HG03196 (cell line): ENCODE results near the gene CYP27B1.

Experiments
- ATAC-seq: cut with Tn5 transposase; IDR thresholded peaks from one replicate; pipeline ENCODE4 v1.9.1; 2021; ENCODE audit not compliant: unreplicated experiment

Gene CYP27B1

DNA sequence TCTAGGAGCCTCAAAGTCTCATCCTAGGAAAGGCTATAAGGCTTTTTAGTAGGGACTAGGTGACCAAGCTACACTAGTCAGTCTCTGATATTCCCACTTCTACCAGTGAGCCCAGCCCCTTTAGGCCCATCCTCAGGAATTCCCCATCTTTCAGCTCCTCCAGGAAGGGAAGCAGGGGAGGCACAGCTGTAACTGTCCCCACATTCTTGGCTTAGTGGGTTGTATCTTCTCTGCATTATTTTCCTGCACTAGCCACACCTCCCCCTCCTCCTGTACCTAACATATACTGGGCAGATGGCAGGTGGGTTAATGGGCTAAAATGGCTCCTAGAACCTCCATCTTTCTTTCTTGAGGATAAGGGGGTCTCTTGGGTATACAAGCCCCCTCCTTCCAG is 424 bp upstream of the CYP27B1 start:
- no peak for ATAC-seq

GRCh38 chr12:57765698-57766463 is 997 bp downstream of the CYP27B1 start:
- ATAC-seq: no peak

GRCh38 chr12:57765003-57765697 is 1.7 kb downstream of the CYP27B1 start:
- ATAC-seq: peak; percentile 54

- ATAC-seq: no peak
Measured at GRCh38 chr12:57764662-57765002, 2.2 kb downstream of the CYP27B1 start.

- ATAC-seq: no peak
Measured at GRCh38 chr12:57763881-57764661, 2.8 kb downstream of the CYP27B1 start.

GRCh38 chr12:57762463-57762862 is 4.4 kb downstream of the CYP27B1 start:
- ATAC-seq: no peak

DNA sequence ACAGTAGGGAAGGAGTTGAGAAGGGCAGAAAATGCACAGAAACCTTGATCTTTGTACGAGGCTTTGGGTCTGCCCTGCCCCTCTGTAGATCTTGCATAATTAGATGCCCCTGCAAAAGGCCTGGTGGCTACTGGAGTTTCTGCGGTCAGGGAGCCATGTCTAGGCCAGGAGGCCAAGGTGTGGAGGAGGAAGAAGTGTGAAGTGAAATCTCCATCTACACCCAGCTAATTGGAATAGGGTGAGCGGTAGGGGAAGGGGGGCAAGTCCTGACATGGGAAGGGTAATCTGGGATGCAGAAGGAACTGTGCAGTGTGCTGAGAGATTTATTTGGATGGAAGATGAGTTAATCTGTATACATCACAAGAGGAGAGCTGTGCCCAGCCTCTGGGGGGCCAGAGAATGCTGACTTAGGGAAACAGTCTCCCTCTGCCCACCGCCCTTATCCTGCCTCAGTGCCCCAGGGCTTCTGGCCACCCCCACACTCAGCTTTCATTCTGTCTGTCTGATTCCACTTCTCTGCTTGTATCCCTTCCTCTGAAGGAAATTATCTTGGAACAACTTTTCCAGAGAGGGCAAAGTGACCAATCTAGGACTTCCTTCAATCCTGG is 5.4 kb downstream of the CYP27B1 start:
- no peak for ATAC-seq

DNA sequence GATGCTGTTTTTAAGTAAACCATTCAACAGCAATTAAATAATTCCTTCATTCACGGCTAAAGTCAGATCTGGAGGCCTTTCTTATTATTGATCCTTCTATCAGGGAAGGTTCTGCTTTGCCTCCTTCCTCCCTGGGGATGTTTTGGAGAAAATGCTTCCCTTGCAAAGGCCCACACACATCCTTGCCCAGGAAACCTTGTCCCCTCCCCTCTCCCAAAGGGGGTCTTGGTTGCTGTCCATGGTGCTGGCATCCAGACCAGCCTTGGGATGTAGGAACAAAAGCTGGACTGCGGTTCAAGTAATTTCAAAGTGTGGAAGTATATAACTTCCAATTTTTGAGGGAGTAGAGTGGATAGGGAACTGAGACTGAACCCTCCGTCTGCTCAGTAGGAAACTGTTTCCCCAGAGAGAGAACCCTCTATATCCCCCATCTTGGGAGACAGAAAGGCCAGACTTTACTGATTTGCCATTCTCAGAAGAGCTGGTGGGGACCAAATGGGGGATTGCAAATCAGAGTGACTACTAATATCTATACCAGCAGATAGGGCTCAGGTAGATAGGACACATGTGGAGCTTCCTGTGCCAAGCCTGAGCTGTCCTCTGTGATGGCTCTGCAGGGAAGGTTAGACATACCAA is 6.4 kb downstream of the CYP27B1 start:
- ATAC-seq: no peak

GRCh38 chr12:57759360-57759980 is 7.4 kb downstream of the CYP27B1 start:
- no peak for ATAC-seq

DNA sequence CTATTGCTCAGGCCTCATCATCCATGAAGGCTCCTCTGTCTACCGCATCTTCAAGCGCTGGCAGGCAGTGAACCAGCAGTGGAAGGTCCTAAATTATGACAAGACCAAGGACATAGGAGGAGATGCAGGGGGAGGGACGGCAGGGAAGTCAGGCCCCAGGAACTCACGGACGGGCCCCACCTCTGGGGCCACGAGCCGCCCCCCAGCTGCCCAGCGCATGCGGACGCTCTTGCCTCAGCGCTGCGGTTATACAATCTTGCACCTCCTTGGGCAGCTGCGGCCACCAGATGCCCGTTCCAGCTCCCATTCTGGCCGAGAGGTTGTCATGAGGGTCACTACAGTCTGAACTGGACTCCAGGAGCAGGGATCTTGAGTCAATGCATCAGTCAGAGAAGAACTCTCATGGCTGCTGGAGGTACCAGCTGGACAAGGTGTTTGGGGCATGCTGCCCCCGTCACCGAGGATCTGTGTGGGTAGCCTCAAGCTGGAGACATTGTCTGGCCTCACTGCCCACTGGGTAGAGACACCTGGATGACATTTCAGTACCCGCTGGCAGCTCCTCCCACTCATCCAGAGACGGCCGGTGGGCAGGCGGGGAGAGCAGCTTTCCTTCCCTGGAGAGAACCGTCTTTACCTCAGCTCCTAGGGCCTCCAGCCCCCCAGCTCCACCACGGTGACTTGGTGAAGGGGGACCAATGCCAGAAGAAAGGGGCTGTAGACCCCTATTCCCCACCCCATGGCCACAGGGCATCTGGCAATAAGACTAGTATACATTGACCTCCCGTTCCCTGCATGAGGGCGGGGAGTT is 8.1 kb downstream of the CYP27B1 start:
- ATAC-seq: no peak

DNA sequence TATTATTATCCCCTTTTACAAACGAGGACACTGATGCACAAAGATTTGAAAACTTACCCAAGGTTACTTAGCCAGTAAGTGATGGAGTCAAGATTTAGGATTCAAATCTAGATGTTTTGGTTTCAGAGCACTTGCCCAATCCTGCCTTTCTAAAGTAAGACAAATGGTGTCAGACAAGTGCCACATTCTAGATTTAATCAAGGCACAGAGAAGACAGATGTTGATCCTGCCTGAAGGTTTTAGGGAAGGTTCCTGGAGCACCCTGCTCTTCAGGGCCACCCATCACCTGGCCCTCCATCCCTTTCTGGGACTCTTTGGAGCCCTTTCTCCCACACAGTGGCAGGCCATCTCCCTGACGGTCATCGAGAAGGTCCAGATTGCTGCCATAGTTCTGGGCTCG is 9.1 kb downstream of the CYP27B1 start:
- no peak for ATAC-seq

DNA sequence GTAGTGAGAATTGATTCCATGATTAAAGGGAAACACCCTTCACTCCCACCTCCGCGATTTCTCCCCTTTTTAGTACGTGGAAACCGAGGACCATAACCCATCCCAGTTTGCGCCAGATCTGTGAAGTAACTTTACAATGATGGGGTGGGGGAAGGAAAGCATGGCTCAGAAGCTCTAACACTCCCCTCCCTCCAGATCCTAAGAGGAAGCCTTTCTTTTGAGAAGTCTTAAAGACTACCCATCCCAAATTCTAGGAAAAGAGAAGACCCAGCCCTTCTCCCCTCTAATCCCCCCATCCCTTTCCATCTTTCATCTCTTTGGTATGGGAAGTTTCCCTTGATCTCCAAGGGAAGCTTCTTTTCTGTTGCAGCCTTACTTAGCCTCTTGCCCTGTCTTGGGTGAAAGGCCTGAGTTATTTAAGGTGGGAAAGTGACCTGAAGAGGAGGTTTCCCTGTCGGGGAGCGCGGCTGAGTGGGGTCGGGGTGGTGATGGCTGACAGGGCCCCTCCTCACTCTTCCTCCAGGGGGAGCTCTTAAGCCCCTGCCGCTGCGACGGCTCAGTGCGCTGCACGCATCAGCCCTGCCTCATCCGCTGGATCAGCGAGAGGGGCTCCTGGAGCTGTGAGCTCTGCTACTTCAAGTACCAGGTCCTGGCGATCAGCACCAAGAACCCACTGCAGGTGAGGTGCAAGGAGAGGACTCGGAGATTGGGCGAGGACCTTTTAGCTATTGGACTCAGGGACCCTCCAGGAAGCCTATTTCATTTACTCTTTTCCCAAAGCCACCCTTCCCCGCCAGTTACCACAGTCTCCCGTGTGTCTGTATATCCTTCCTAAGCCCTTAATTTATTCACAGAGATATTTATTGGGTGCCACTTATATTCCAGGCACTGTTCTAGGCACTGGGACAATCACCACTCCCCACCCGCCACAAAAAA is 10.2 kb downstream of the CYP27B1 start:
- ATAC-seq: no peak

- no peak for ATAC-seq
Measured at GRCh38 chr12:57755454-57756372, 11.2 kb downstream of the CYP27B1 start.

DNA sequence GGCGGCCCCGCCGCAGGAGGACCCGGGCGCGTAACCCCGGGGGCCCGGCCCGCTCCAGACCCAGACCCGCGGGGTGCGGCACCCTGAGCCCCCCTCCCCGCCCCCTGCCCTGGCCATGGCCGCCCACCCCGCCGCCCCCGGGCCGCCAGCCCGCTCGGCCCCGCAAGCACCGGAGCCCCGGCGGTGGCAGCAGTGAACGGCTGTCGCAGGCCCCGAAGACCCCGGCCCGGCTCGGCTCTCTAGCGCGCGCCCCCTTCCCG is 11.8 kb downstream of the CYP27B1 start:
- ATAC-seq: no peak

DNA sequence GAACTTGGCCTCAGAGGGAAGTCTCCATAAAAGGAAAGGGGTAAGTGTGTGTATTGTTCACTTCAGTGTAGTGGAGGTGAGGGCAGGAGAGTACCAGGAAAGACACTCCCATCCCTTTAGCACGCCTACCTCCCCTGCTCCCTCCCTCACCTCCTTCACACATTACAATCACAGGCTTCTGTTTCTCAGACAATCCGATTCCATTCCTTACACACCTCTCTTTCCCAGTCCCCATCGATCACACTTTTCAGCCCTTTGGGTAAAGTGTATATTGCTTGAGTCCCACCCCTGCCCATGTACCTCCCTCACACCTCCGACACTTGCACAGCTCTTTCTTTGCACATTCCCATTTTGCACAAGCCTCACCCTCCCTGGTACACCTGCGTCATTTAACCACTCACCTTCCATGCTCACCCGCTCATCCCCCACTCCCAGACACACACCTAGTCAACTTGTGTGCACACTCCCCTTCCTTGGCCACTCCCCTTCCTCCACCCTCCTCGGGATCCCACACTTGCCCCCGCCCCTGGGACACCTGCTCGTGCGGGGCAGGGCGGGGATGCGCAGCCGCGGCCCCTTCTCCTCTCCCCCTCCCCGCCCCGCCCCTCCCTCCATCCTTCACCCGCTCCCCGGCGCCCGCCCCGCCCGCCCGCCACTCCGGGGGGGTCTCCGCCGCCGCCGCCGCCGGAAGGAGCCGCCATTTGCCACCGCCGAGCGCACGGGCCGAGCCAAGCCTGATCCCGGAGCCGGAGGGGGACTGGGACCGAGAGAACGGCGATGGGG is 12.3 kb downstream of the CYP27B1 start, which contains the start of gene MARCHF9:
MARCHF9 (plus strand) TSS at position 693 of the 783 bp plus-strand sequence. CDS start 426 bp downstream, outside the sequence.
- peak; percentile 32 for ATAC-seq

GRCh38 chr12:57753756-57754337 is 13.0 kb downstream of the CYP27B1 start:
- no peak for ATAC-seq

DNA sequence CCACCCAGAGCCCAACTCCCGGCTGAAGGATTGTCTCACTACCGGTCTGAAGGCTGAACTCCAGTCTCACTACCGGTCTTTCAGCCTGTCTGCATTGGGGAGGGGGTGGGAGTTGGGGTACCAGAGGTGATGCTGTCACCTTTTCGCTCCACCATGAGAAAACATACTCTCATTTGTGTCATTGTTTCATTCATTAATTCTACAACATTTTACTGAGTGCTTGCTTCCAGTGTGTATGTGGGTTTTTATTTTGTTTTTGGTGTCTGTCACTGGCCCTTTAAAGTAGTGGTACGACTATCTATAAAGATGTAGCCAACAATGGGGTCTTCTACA is 14.2 kb downstream of the CYP27B1 start:
- no peak for ATAC-seq
